ENCODE results near the gene XIRP2. TPM values are rescaled to one million over a fixed set of nuclear protein-coding genes. Genes with fewer than 3 reads are reported as not detected.
A peak's percentile ranks its signal among the peaks of the same experiment; 100 is the strongest.

The XIRP2 gene
- total and polyA plus RNA-seq, 2 of the 4 experiments (the other 2 are of a cell fraction) = 0.05 to 0.18 TPM

DNA sequence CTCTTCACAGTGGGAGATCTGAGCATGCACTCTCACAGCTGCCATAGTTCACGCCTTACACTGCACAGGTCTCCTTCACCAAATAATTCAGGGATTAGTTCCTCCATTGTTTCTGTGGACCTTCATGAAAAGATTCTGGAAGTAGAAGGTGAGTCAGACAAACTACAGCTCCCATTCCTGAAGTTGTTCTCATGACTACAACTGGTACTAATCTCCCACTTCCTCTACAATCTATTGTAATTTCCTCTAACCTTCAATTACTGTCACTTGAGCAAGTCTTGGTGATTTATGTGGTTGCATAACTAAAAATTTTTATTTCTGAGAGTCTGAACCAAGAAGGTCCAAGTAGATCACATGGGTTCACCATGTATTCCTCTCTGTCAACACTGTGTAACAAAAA lies 128.7 kb downstream of the XIRP2 start:
- POLR2A ChIA-PET (ENCODE audit: unreplicated experiment) = no interaction called here
- Histone ChIP-seq H3K18ac (ENCODE audit: low read depth, low read length) (no peak overlapping the region), H3K27me3 (ENCODE audit: control insufficient read depth, insufficient read depth, low read length) (no peaks in the 10 kb centered on the region), H3K4ac (ENCODE audit: low read depth, low read length) (no peak overlapping the region), H3K79me1 (ENCODE audit: low read depth in 1 of 2, low read length in 2 of 2) (no peaks in the 10 kb centered on the region), H3K9me1 (ENCODE audit: insufficient read depth, low read length) (no peaks in the 10 kb centered on the region), H3K27ac (ENCODE audit: insufficient read depth, low read length) (no peak overlapping the region), H2BK20ac (ENCODE audit: low read depth, low read length) (no peak overlapping the region), H2BK5ac (ENCODE audit: low read depth, low read length, poor library complexity, severe bottlenecking) (no peak overlapping the region), H4K91ac (ENCODE audit: insufficient read depth, low read depth, low read length) (no peak overlapping the region), H2BK120ac (ENCODE audit: low read depth, low read length) (no peak overlapping the region), H3K36me3 (ENCODE audit: control insufficient read depth, insufficient read depth, low read length) (no peaks in the 10 kb centered on the region), H3K14ac (replicated peaks; ENCODE audit: low read depth, low read length) (no peak overlapping the region), H3K4me1 (ENCODE audit: control insufficient read depth, insufficient read depth, low read length) (no peaks in the 10 kb centered on the region), H3K4me3 (ENCODE audit: insufficient read depth, low read depth, low read length) (no peak overlapping the region), H3K56ac (ENCODE audit: extremely low read depth, insufficient read depth, low read length) (no peak overlapping the region), H4K20me1 (ENCODE audit: insufficient read depth, low read length) (no peaks in the 10 kb centered on the region), H4K5ac (ENCODE audit: low read depth, low read length) (no peak overlapping the region), H3K4me2 (ENCODE audit: low read depth, low read length) (no peak overlapping the region), H2BK15ac (ENCODE audit: low read depth, low read length) (no peak overlapping the region), H3K9me3 (ENCODE audit: control insufficient read depth, insufficient read depth, low read length) (no peaks in the 10 kb centered on the region), H4K8ac (ENCODE audit: low read depth in 2 of 2, low read length in 2 of 2) (no peak overlapping the region), H2AFZ (replicated peaks; ENCODE audit: low read length, poor library complexity) (no peak overlapping the region), H2AK9ac (replicated peaks; ENCODE audit: low read depth, low read length, poor library complexity) (no peak overlapping the region), H2AK5ac (ENCODE audit: low read depth, low read length) (no peak overlapping the region), H3K23ac (ENCODE audit: low read depth, low read length) (no peak overlapping the region), H3K9ac (ENCODE audit: low read depth, low read length) (no peak overlapping the region)
- DNase-seq = peak; percentile 5
- TF ChIP-seq RCOR1 (IDR thresholded peaks at IDR 0.05; ENCODE audit: insufficient replicate concordance, low read length) = no peak
- TF ChIP-seq POLR2A (IDR thresholded peaks at IDR 0.05; ENCODE audit: low read depth, low read length) = no peak
- no peak for TF ChIP-seq NFE2L2 (IDR thresholded peaks at IDR 0.05; ENCODE audit: low read depth, low read length)
- no peak for TF ChIP-seq ELK1 (IDR thresholded peaks at IDR 0.05; ENCODE audit: borderline replicate concordance, low read depth, low read length)
- no peak for TF ChIP-seq CHD1 (IDR thresholded peaks at IDR 0.05; ENCODE audit: low read depth, low read length)
- TF ChIP-seq BHLHE40 (IDR thresholded peaks at IDR 0.05; ENCODE audit: low read depth, low read length) = no peak
- no peak for TF ChIP-seq FOS (IDR thresholded peaks at IDR 0.05; ENCODE audit: low read depth, low read length)
- in situ Hi-C loops (cut with MboI; ENCODE audit: low sequenced_read_pairs) (no loop called here), intact Hi-C loops (cut with micrococcal nuclease) (no loop called here), dilution Hi-C loops (cut with HindIII; ENCODE audit: low sequenced_read_pairs, unreplicated experiment) (no loop called here)
- no CpG with 5 or more reads among the region's 1 CpG for WGBS, 2 experiments (ENCODE audit: extremely low coverage in 2 of 2, insufficient read length in 1 of 2)
- ATAC-seq (ENCODE audit: low read depth) = no peak
- CTCF ChIA-PET = no interaction called here
- no TSS peak for BruUV-seq (replicated peaks)
